Activated B cell treated with CpG ODN at 0.5 μM for 24 hours (primary cell): ENCODE data around the gene LRRIQ3. TPM values are rescaled to one million over a fixed set of nuclear protein-coding genes. Genes with fewer than 3 reads are reported as not detected.
"Not testable (repeated sequence)": the region's sequence is repeated elsewhere in the genome, so short reads cannot be mapped to it uniquely, and the experiment has no call there.

Experiments used
- ATAC-seq: fragments of 200-7000 bp; cut with Tn5 transposase; one replicate; pipeline ENCODE4 v1.10.0; 2021; ENCODE audit warnings: low read depth, mild to moderate bottlenecking, moderate library complexity
- CTCF ChIA-PET: fragments of 350-600 bp; sonication (Branson Sonifier 250); formaldehyde crosslinking; loops from one replicate; lab custom pipeline; 2021; ENCODE audit warnings: antibody characterized with exemption; lab: Charles Lee
- POLR2A ChIA-PET: fragments of 350-600 bp; sonication (Branson Sonifier 250); formaldehyde crosslinking; loops from one replicate; lab custom pipeline; 2021; ENCODE audit warnings: antibody characterized with exemption; lab: Charles Lee
- DNase-seq: peaks from one replicate; pipeline ENCODE4 v3.0.0; 2022
- H3K27ac Mint-ChIP-seq: one replicate; pipeline ENCODE4 v1.8.0; 2020; ENCODE audit warnings: mixed read lengths
- H3K27me3 Mint-ChIP-seq: one replicate; pipeline ENCODE4 v1.8.0; 2021; ENCODE audit warnings: mixed read lengths
- H3K36me3 Mint-ChIP-seq: one replicate; pipeline ENCODE4 v1.8.0; 2021; ENCODE audit warnings: low read depth, mixed read lengths
- H3K4me1 Mint-ChIP-seq: one replicate; pipeline ENCODE4 v1.8.0; 2021; ENCODE audit warnings: mixed read lengths
- H3K4me3 Mint-ChIP-seq: one replicate; pipeline ENCODE4 v1.8.0; 2020; ENCODE audit warnings: mild to moderate bottlenecking, mixed read lengths
- H3K9me3 Mint-ChIP-seq: one replicate; pipeline ENCODE4 v1.8.0; 2020; ENCODE audit warnings: mixed read lengths
- intact Hi-C: fragments of 100-400 bp; cut with micrococcal nuclease; formaldehyde crosslinking; loops from one replicate; pipeline ENCODE4 v1.15.1; 2024
- total RNA-seq: library from RNA; stranded (reverse); gene quantifications from 2 replicates; pipeline ENCODE4 v1.2.3, GENCODE V29; 2022
- TF ChIP-seq, protein P1 (sequence below): fragments of 200-600 bp; IDR thresholded peaks from one replicate; pipeline ENCODE4 v1.8.0; 2022; ENCODE audit warnings: antibody characterized with exemption, mild to moderate bottlenecking

LRRIQ3 gene
- total RNA-seq, 1 donor from 2014 or later: 1.00 TPM

GRCh38 chr1:74193908-74194307 is 4.1 kb downstream of the LRRIQ3 start:
- ATAC-seq (no peak), DNase-seq (no peak)
- ChIA-PET POLR2A (no interaction called here), CTCF (no interaction called here)
- no peaks in the 10 kb centered on the region for H3K27me3 Mint-ChIP-seq
- H3K4me3 Mint-ChIP-seq: no peak overlapping the region
- intact Hi-C loops: loop anchor here (10.0 kb wide), 1 partner anchor 1881 kb away; the partner anchor contains the start of gene ST6GALNAC3
- H3K4me1 Mint-ChIP-seq: peaks cover 19% of the 10 kb centered on the region
- H3K9me3 Mint-ChIP-seq: peaks cover 9% of the 10 kb centered on the region
- TF ChIP-seq, protein P1, sequence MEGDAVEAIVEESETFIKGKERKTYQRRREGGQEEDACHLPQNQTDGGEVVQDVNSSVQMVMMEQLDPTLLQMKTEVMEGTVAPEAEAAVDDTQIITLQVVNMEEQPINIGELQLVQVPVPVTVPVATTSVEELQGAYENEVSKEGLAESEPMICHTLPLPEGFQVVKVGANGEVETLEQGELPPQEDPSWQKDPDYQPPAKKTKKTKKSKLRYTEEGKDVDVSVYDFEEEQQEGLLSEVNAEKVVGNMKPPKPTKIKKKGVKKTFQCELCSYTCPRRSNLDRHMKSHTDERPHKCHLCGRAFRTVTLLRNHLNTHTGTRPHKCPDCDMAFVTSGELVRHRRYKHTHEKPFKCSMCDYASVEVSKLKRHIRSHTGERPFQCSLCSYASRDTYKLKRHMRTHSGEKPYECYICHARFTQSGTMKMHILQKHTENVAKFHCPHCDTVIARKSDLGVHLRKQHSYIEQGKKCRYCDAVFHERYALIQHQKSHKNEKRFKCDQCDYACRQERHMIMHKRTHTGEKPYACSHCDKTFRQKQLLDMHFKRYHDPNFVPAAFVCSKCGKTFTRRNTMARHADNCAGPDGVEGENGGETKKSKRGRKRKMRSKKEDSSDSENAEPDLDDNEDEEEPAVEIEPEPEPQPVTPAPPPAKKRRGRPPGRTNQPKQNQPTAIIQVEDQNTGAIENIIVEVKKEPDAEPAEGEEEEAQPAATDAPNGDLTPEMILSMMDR: no peak
- H3K36me3 Mint-ChIP-seq: peaks cover 15% of the 10 kb centered on the region
- no peak overlapping the region for H3K27ac Mint-ChIP-seq

GRCh38 chr1:74180490-74180889 is 17.5 kb downstream of the LRRIQ3 start:
- CTCF ChIA-PET: no interaction called here
- Mint-ChIP-seq H3K4me3 (no peak overlapping the region), H3K27me3 (no peaks in the 10 kb centered on the region), H3K9me3 (peaks cover 2% of the 10 kb centered on the region), H3K4me1 (no peaks in the 10 kb centered on the region), H3K36me3 (no peaks in the 10 kb centered on the region), H3K27ac (no peak overlapping the region)
- TF ChIP-seq, protein P1: no peak
- DNase-seq: no peak
- intact Hi-C loops: no loop called here
- POLR2A ChIA-PET: no interaction called here
- no peak for ATAC-seq

DNA sequence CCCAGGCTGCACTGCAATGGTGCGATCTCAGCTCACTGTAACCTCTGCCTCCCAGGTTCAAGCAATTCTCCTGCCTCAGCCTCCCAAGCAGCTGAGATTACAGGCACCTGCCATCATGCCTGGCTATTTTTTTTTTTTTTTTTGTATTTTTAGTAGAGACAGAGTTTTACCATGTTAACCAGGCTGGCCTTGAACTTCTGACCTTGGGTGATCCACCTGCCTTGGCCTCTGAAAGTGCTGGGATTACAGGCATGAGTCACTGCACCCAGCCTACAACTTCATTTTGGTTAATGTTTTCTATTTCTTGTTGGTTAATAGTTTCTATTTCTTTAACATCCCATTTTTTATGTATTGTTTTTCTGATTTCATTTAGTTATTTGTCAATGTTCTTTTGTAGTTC is 23.6 kb downstream of the LRRIQ3 start:
- CTCF ChIA-PET, H3K4me3 Mint-ChIP-seq, H3K4me1 Mint-ChIP-seq, H3K27me3 Mint-ChIP-seq, H3K36me3 Mint-ChIP-seq, DNase-seq, H3K27ac Mint-ChIP-seq, POLR2A ChIA-PET, intact Hi-C loops, ATAC-seq: not testable (repeated sequence)
- peaks cover 19% of the 10 kb centered on the region for H3K9me3 Mint-ChIP-seq

DNA sequence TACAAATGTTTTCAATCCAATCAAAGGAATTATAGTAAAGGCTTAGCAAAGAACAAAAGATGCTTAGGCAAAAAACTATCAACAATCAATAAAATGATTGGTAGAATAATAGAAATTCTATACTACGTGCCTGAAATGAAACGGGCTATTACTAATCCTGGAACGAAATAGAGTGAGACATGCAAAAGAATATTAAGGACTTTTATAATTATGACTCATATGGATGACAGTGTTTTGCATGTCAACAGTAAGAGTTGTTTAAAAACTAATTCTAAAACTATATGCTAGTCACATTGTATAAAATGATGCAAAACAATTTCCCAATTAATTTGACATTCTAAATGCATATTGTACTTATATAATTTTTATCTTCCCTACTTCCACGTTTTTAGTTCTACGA is 35.6 kb downstream of the LRRIQ3 start:
- Mint-ChIP-seq H3K4me1 (no peaks in the 10 kb centered on the region), H3K9me3 (no peaks in the 10 kb centered on the region), H3K36me3 (no peaks in the 10 kb centered on the region), H3K27me3 (no peaks in the 10 kb centered on the region), H3K4me3 (no peak overlapping the region), H3K27ac (no peak overlapping the region)
- intact Hi-C loops: no loop called here
- DNase-seq (no peak), ATAC-seq (no peak)
- ChIA-PET CTCF (no interaction called here), POLR2A (no interaction called here)
- TF ChIP-seq, protein P1: no peak

DNA sequence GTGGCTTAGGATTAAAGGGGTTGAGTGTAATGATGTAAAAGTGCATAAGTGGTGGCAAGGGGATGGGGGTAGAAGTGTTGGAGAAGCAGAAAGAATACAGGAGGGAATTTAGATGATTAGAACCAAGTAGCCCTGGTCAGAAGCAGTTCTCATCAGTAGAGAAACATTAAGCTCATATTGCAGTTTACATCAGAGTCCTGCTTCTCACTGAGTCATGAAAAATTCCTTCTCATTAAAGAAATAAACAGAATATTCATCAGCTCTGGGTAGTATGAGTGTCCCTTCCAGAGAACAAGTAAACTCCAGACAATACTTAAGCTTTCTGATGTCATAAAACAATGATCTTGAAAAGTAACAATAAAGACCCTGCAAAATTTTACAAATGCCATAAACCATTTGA is 36.5 kb downstream of the LRRIQ3 start:
- no peaks in the 10 kb centered on the region for H3K36me3 Mint-ChIP-seq
- TF ChIP-seq, protein P1: no peak
- ATAC-seq (no peak), DNase-seq (no peak)
- H3K4me1 Mint-ChIP-seq: no peaks in the 10 kb centered on the region
- H3K27ac Mint-ChIP-seq: no peak overlapping the region
- H3K9me3 Mint-ChIP-seq: no peaks in the 10 kb centered on the region
- no peaks in the 10 kb centered on the region for H3K27me3 Mint-ChIP-seq
- intact Hi-C loops: no loop called here
- CTCF ChIA-PET: no interaction called here
- H3K4me3 Mint-ChIP-seq: no peak overlapping the region
- POLR2A ChIA-PET: no interaction called here

- no peaks in the 10 kb centered on the region for H3K4me1 Mint-ChIP-seq
- TF ChIP-seq, protein P1: no peak
- no peak overlapping the region for H3K4me3 Mint-ChIP-seq
- no peak overlapping the region for H3K27ac Mint-ChIP-seq
- H3K27me3 Mint-ChIP-seq: no peaks in the 10 kb centered on the region
- POLR2A ChIA-PET: no interaction called here
- intact Hi-C loops: no loop called here
- CTCF ChIA-PET: no interaction called here
- H3K9me3 Mint-ChIP-seq: no peaks in the 10 kb centered on the region
- DNase-seq: no peak
- ATAC-seq: no peak
- no peaks in the 10 kb centered on the region for H3K36me3 Mint-ChIP-seq
Observed at GRCh38 chr1:74160046-74160445, 37.9 kb downstream of the LRRIQ3 start.
